ENCODE data around the gene RUNX3. TPM values are rescaled to one million over a fixed set of nuclear protein-coding genes. Genes with fewer than 3 reads are reported as not detected.

RUNX3 gene
- total RNA-seq, 1 experiment from 2014 or later: 0.33 TPM

GRCh38 chr1:24940231-24940630 is 10.2 kb upstream of the RUNX3 start:
- Histone ChIP-seq H3K23ac (ENCODE audit: insufficient read length, low read depth, low read length) (no peak overlapping the region), H3K4me1 (ENCODE audit: insufficient read depth, low read length) (no peaks in the 10 kb centered on the region), H3K9me3 (ENCODE audit: control insufficient read depth, low read depth, low read length) (no peaks in the 10 kb centered on the region), H4K20me1 (ENCODE audit: control insufficient read depth, insufficient read depth, insufficient read length) (no peaks in the 10 kb centered on the region), H3K27ac (ENCODE audit: insufficient read length, low read depth, low read length) (no peak overlapping the region), H3K4ac (ENCODE audit: low read depth, low read length) (no peak overlapping the region), H2AFZ (ENCODE audit: low read length) (no peak overlapping the region), H4K8ac (replicated peaks; ENCODE audit: insufficient read length, low read depth, low read length) (no peak overlapping the region), H3K56ac (ENCODE audit: insufficient read length, low read depth, low read length) (no peak overlapping the region), H3K23me2 (ENCODE audit: insufficient read length, low read depth, low read length, poor library complexity, severe bottlenecking) (no peaks in the 10 kb centered on the region), H3K27me3 (ENCODE audit: insufficient read depth, low read length) (no peaks in the 10 kb centered on the region; the same call in 1 of the 2 replicates), H3K9ac (ENCODE audit: extremely low read depth, insufficient read length, low read length) (no peak overlapping the region), H4K91ac (ENCODE audit: insufficient read length, low read depth, low read length) (no peak overlapping the region), H3K14ac (ENCODE audit: insufficient read depth, low read length) (no peak overlapping the region), H3K4me2 (ENCODE audit: insufficient read depth, insufficient read length, low read length) (no peak overlapping the region), H4K5ac (ENCODE audit: insufficient read length, low read depth, low read length) (no peak overlapping the region), H2AK5ac (ENCODE audit: insufficient read length, low read length) (no peak overlapping the region), H2BK12ac (ENCODE audit: insufficient read length, low read depth, low read length) (no peak overlapping the region), H2BK5ac (ENCODE audit: insufficient read length, low read length) (no peak overlapping the region), H2BK120ac (ENCODE audit: low read depth, low read length, poor library complexity, severe bottlenecking) (no peak overlapping the region), H3K18ac (ENCODE audit: insufficient read length, low read depth, low read length) (no peak overlapping the region), H2BK20ac (ENCODE audit: low read depth, low read length, poor library complexity, severe bottlenecking) (no peak overlapping the region), H2BK15ac (ENCODE audit: low read depth, low read length) (no peak overlapping the region), H3K79me1 (ENCODE audit: insufficient read depth, low read depth, low read length, poor library complexity, severe bottlenecking) (no peaks in the 10 kb centered on the region), H3K79me2 (ENCODE audit: insufficient read depth, low read length) (no peaks in the 10 kb centered on the region), H3T11ph (ENCODE audit: low read length) (no peak overlapping the region)
- Mint-ChIP-seq H3K9me3 (peaks cover 0 to 4% of the 10 kb centered on the region in 2 experiments; a peak in 1 of 5 replicates), H3K27ac (no peak overlapping the region), H3K4me3 (no peak overlapping the region), H3K27me3 (ENCODE audit: low read depth) (peaks cover 12% of the 10 kb centered on the region), H3K4me1 (peaks cover 20 to 30% of the 10 kb centered on the region in 2 experiments), H3K36me3 (ENCODE audit: insufficient read depth in 1 of 3, low read depth in 3 of 3) (no peaks in the 10 kb centered on the region; a peak in 1 of 7 replicates)
- no CpG with 5 or more reads among the region's 7 CpGs for WGBS (ENCODE audit: extremely low coverage, insufficient read length, low lambda C conversion rate)
- DNase-seq: no peak
- TF ChIP-seq CTCF (conservative IDR thresholded peaks at IDR 0.05): no peak

Data from H9 (cell line).